Stimulated activated CD8-positive, alpha-beta memory T cell treated with anti-CD3 and anti-CD28 coated beads, Interleukin-12 subunit alpha, Interleukin-12 subunit beta, amount 100 ng/mL, for 24 hours (primary cell): ENCODE data around the gene PTPRE.

Experiments used
- DNase-seq: peaks from one replicate; pipeline ENCODE4 v3.0.0-alpha.2; 2020; ENCODE audit errors: extremely low read depth

The PTPRE gene

GRCh38 chr10:128046156-128046952 is 139.5 kb downstream of the PTPRE start:
- no peak for DNase-seq

- no peak for DNase-seq
These were observed 140.0 kb downstream of the PTPRE start for GRCh38 chr10:128046953-128047290.

GRCh38 chr10:128047351-128047750 is 140.4 kb downstream of the PTPRE start:
- DNase-seq, result peak; percentile 54

- DNase-seq, result no peak
These were observed 141.3 kb downstream of the PTPRE start for GRCh38 chr10:128047991-128048818.

GRCh38 chr10:128048819-128049210 is 141.9 kb downstream of the PTPRE start:
- no peak for DNase-seq

GRCh38 chr10:128049226-128050120 is 142.6 kb downstream of the PTPRE start:
- no peak for DNase-seq

DNA sequence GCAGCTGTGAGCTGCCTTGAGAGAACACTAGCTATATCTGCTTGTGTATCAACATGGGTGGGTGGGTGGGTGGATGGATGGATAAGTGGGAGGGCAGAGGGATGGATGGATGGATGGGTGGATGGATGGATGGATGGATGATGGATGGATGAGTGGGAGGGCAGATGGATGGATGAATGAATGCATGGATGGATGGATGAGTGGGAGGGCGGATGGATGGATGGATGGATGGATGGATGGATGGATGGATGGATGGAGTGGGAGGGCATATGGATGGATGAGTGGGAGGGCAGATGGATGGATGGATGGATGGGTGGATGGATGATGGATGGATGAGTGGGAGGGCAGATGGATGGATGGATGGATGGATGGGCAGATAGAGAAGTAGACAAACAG is 143.2 kb downstream of the PTPRE start:
- DNase-seq, result no peak

DNA sequence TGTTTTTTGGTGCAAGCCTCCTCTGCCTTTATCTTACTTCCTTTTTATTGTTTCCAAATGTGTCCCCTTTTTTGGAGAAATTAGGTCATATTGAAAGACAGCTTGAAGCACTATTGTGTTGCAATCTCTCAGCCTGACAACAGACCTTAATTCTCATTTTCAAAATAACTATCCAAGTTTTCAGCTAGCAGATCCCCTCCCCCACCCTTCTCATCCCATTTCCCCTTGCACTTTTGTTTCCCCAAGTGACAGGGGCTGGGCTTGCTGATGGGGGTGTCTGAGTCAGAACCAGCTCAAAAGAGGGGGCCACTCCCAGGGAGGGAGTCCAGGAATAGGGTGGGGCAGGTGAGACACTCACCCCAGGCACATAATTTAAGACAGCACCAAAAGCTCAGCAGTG is 144.0 kb downstream of the PTPRE start:
- DNase-seq, result no peak

DNA sequence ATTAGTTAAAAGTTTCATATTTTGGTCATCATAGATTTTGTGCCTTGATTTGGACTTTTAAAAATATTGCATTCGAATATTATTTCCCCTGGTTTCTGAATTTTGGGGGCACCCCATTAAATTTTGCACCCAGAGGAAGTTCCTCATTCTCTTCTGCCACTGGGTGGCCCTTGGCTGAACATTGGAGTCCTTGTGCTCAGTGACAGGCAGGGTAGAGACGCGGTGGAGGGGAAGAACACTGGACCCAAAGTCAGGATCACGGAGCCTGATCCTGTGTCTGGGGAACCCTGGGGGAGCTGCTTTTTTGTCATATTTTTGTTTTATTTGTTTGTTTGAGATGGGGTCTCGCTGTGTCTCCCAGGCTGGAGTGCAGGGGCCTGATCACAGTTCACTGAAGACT is 144.6 kb downstream of the PTPRE start:
- DNase-seq, result no peak

- no peak for DNase-seq
These were observed 145.8 kb downstream of the PTPRE start for GRCh38 chr10:128052696-128053095.

DNA sequence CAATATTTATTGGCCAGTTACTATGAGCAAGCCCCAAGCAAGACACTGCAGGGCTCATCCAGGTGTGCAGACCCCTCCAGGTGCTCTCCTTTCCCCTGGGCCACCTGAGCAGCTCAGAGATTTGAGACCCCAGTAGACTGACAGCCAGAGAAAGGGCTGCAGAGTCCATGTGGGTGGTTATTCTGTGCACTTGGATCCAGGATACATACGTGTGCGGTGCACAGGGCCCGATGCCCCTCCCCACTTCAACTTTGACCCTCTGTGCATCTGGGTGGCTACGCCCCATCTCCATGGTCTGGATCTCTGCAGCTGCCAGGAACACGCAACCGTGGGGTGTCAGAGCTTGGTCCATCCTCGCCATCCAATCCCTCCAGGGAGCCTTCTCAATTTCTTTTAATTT is 146.5 kb downstream of the PTPRE start:
- no peak for DNase-seq

DNA sequence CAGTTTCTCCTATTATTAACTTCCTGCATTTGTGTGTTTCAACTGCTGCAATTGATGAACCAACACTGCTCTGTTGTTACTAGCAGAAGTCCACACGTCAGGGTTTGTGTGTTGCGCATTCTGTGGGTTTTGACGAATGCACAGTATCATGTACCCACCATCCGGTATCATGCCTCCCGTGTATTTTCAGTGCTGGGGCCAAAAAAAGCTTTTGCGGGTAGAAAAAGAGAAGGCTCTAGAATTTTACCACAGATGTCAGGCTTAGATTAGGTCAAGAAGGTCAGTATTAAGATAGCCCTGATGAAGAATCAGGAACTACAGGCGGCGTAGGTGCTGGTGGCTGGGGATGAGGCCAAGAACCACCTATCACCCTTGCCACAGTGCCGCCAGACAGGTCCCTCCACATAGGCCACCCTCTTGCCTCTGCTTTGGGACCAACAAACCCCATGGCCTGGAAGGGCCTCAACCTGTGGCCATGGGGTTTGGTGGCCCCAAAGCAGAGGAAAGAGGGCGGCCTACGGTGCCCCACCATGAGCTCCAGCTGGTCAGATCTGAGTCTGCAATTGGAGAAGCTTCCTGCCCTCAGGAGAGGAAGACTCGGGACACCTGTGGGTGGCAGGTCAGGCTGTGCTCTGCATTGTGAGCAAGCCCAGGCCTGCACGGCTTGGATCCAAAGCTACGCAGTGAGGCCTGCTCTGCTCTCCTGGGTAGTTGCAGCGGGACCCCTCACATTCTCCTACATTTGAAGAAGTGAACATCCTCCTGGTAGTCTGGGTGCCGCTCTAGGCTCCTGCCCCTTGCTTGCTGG is 147.5 kb downstream of the PTPRE start:
- no peak for DNase-seq

DNA sequence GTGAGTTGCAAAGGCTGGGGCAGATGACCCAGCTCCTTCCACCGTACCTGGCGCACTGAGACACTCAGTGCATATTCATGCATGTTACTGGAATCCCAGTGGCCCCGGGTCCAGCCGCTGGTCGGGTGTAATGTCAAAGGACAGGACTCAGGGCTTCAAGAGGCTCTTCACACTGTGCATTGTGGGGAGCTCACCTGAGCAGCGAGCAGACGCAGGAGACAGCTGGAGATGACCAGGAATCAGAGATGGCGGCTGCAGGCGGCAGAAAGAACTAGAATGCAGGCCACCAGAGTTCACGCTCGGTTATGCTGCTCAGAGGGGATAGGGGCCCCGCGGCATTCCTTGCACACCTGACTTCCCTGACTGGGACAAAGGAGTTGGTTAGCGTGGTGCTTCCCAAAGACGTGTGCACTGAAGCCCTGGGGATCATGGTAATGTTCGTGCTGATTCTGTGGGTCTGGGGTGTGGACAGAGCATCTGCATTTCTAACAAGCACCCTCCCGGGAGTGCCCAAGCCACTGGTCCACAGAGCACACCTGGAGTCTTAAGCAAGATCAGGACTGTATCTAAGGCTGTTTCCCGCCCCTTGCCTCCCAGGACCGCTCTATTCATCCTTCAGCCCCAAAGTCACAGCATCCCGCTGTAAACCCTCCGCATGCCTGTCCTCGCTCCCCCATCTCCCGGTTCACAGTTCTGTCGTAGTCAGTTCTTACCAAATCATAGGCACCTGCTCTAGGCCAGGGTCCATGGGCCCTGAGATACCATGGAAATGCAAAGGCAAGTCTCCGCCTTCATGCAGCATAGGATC is 148.4 kb downstream of the PTPRE start:
- DNase-seq, result no peak

- DNase-seq, result no peak
These were observed 149.6 kb downstream of the PTPRE start for GRCh38 chr10:128056303-128057050.

GRCh38 chr10:128058106-128058749 is 151.3 kb downstream of the PTPRE start:
- no peak for DNase-seq

- no peak for DNase-seq
These were observed 151.8 kb downstream of the PTPRE start for GRCh38 chr10:128058750-128059134.

- DNase-seq, result no peak
These were observed 152.5 kb downstream of the PTPRE start for GRCh38 chr10:128059266-128059981.

DNA sequence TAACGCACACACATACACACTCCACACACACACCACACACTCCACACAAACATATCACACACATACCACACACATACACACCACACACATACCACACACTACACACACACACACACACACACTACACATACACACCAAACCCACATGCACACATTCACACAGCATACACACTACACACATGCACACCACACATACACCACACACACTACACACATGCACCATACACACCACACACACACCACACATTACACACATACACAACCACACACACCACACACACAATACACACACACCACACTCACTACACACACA is 153.0 kb downstream of the PTPRE start:
- DNase-seq, result no peak
